Tibial artery (tissue), 4 donors: ENCODE results near the gene CRYGB.

ENCODE experiments used
- DNase-seq, 2 donors: peaks; one replicate each; pipeline ENCODE4 v3.0.0-alpha.2; 2019
- H3K27ac ChIP-seq, 2 donors: fragments of 200-600 bp; sonication (generic) in 1 of 2; 1 replicate in 1 of 2; 2 replicates in 1 of 2; pipeline ENCODE4 v1.5.1; 2018 to 2019; ENCODE audit warnings: mild to moderate bottlenecking in 1 of 2
- H3K27me3 ChIP-seq, 2 donors: fragments of 200-600 bp; sonication (generic) in 1 of 2; one replicate each; pipeline versions ENCODE4 v1.5.1 to v1.6.0; 2016 to 2019
- H3K36me3 ChIP-seq, 3 donors: fragments of 200-600 bp; sonication (generic) in 2 of 3; one replicate each; pipeline ENCODE4 v1.5.1; 2016 to 2019; ENCODE audit warnings: mild to moderate bottlenecking in 2 of 3
- H3K4me1 ChIP-seq, 4 donors: fragments of 200-600 bp; sonication (generic) in 2 of 4; 1 replicate in 3 of 4; 2 replicates in 1 of 4; pipeline ENCODE4 v1.5.1; 2016 to 2019
- H3K4me3 ChIP-seq, 2 donors: fragments of 200-600 bp; sonication (generic) in 1 of 2; 1 replicate in 1 of 2; 2 replicates in 1 of 2; pipeline ENCODE4 v1.5.1; 2018 to 2019; ENCODE audit warnings: mild to moderate bottlenecking in 2 of 2
- H3K9me3 ChIP-seq, 3 donors: fragments of 200-600 bp; sonication (generic) in 1 of 3; one replicate each; pipeline ENCODE4 v1.5.1; 2016 to 2019
- intact Hi-C: fragments of 100-400 bp; cut with DNase I; formaldehyde crosslinking; loops from one replicate; pipeline ENCODE4 v1.15.0; 2023; ENCODE audit warnings: low total_unique reads
- TF ChIP-seq, protein P1 (sequence below), 2 experiments: fragments of 200-600 bp in 1 of 2; fragments of 450-650 bp in 1 of 2; IDR thresholded peaks; one replicate each; pipeline ENCODE4 v1.5.1; 2017 to 2019; ENCODE audit warnings: antibody characterized with exemption in 2 of 2, mild to moderate bottlenecking in 1 of 2, moderate library complexity in 1 of 2

Gene CRYGB

DNA sequence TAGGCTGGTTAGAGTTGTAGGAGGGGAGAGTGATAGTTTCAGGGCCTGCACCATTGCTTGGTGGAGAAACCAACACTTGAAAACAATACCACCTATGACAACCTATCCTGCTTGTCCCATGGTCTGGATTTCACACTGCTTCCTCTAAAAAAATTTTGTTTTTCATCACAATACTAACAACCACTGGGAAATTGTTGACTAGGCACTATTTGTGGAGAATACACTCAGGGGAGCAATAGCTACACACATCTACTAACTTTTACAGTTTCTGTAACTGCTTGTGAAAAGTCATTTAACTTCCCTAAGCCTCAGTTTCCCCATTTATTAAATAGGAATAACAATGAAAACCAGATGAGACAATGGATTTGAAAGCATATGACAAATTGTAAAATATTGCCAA, 4.1 kb upstream of the CRYGB start:
- intact Hi-C loops = no loop called here
- H3K4me1 ChIP-seq = no peaks in the 10 kb centered on the region
- DNase-seq = no peak
- TF ChIP-seq, protein P1, sequence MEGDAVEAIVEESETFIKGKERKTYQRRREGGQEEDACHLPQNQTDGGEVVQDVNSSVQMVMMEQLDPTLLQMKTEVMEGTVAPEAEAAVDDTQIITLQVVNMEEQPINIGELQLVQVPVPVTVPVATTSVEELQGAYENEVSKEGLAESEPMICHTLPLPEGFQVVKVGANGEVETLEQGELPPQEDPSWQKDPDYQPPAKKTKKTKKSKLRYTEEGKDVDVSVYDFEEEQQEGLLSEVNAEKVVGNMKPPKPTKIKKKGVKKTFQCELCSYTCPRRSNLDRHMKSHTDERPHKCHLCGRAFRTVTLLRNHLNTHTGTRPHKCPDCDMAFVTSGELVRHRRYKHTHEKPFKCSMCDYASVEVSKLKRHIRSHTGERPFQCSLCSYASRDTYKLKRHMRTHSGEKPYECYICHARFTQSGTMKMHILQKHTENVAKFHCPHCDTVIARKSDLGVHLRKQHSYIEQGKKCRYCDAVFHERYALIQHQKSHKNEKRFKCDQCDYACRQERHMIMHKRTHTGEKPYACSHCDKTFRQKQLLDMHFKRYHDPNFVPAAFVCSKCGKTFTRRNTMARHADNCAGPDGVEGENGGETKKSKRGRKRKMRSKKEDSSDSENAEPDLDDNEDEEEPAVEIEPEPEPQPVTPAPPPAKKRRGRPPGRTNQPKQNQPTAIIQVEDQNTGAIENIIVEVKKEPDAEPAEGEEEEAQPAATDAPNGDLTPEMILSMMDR (IDR thresholded peaks at IDR 0.05) = no peak
- H3K27me3 ChIP-seq = no peaks in the 10 kb centered on the region
- no peak overlapping the region for H3K27ac ChIP-seq
- H3K4me3 ChIP-seq = no peak overlapping the region
- no peaks in the 10 kb centered on the region for H3K36me3 ChIP-seq
- H3K9me3 ChIP-seq = no peaks in the 10 kb centered on the region

DNA sequence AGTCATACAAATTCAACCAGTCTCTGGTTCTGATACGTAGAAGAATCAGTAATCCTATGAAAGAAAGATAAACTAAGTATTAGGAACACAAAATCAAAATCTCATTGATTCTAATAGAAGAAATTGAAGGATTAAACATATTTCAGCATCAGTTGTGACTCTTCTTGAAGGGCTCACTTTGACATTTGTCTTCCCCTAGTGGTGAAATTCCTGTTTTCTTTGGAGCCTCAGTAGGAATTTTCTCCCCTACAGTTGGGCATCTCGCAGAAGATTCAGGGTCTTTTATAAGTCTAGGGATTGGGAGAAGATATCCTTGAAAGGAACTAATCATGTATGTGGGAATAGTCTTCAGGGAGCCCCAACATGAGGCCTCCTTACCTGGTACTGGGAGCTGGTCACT, 2.8 kb upstream of the CRYGB start:
- no peaks in the 10 kb centered on the region for H3K27me3 ChIP-seq
- intact Hi-C loops = no loop called here
- H3K27ac ChIP-seq = no peak overlapping the region
- TF ChIP-seq, protein P1 (IDR thresholded peaks at IDR 0.05) = no peak
- H3K4me3 ChIP-seq = no peak overlapping the region
- no peaks in the 10 kb centered on the region for H3K9me3 ChIP-seq
- H3K4me1 ChIP-seq = no peaks in the 10 kb centered on the region
- no peak for DNase-seq
- H3K36me3 ChIP-seq = no peaks in the 10 kb centered on the region

DNA sequence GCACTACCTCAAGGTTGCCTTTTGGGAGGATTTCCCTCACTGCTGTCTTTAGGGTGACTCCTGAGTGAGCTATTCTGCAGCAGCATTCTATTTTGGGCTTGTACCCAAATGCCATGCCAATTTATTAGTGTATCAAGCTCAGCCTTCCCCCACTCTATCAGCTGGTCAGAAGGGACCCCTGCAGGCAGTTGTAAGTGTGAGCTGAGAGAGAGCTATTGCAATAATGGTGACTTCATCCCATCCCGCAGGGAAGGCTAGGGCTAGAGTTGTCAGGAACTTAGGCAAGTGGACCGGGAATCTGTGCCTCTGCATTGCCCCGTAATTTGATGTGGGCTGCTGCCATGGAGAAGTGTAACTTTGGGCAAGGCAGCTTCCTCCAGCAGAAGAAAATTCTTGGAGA, 1.8 kb upstream of the CRYGB start:
- intact Hi-C loops = no loop called here
- H3K4me1 ChIP-seq = no peaks in the 10 kb centered on the region
- H3K9me3 ChIP-seq = no peaks in the 10 kb centered on the region
- TF ChIP-seq, protein P1 (IDR thresholded peaks at IDR 0.05) = no peak
- no peak for DNase-seq
- H3K27ac ChIP-seq = no peak overlapping the region
- H3K36me3 ChIP-seq = no peaks in the 10 kb centered on the region
- no peak overlapping the region for H3K4me3 ChIP-seq
- no peaks in the 10 kb centered on the region for H3K27me3 ChIP-seq

DNA sequence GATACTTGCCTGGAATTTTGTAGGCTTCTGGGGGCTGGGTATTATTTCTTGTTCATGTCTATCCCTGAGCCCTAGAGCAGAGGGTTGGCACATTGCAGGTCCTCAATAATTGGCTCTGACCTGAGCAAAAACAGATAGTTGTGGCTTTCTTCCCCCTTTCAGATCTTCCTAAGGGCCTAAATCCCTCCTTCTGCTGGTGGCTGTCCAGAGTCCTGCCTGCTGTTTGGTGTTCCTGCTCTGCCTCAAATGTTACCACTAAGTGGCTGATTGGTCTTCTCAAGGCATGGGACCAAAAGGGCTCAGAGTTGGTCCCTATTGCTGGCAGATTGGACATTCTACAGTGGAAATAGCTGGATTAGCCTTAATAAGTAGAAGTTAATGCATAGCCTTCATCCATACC, 1.1 kb upstream of the CRYGB start:
- H3K4me3 ChIP-seq = no peak overlapping the region
- no peaks in the 10 kb centered on the region for H3K36me3 ChIP-seq
- no peaks in the 10 kb centered on the region for H3K4me1 ChIP-seq
- DNase-seq = no peak
- TF ChIP-seq, protein P1 (IDR thresholded peaks at IDR 0.05) = no peak
- no peak overlapping the region for H3K27ac ChIP-seq
- no peaks in the 10 kb centered on the region for H3K9me3 ChIP-seq
- intact Hi-C loops = no loop called here
- H3K27me3 ChIP-seq = no peaks in the 10 kb centered on the region

DNA sequence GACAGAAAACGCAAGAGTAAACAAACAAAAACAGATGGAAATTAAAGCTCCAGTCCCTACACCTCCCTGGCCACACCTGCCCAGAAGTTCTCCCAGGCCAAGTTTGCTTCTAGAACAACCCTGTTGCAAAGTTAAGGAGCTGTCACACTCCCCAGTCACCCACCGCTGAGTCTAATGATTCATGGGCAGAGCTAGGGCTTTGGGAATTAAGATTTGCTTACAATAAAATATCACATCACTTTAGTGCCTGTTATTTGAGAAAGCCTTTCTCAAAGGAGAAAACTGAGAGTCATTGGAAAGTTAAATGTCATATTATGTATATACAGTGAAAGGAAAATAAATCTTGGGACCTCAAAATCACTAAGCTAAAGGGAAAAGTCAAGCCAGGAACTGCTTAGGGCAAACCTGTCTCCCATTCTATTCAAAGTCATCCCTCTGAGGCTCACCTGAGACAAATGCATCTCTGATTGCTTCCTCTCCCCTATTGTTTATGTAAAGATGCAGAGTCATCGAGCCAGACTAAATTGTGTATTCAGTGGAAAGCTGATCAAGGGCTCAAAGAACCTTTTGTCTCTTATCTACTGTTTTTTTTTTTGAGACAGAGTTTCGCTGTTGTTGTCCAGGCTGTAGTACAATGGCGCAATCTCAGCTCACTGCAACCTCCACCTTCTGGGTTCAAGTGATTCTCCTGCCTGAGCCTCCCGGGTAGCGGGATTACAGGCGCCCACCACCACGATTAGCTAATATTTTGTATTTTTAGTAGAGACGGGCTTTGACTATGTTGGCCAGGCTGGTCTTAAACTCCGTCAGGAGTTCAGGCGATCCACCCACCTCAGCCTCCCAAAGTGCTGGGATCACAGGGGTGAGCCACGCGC, 2.8 kb downstream of the CRYGB start:
- no peak overlapping the region for H3K4me3 ChIP-seq
- TF ChIP-seq, protein P1 (IDR thresholded peaks at IDR 0.05) = no peak

More for the DNA sequence above, 2.8 kb downstream of the CRYGB start:
- Histone ChIP-seq H3K27me3 (no peaks in the 10 kb centered on the region), H3K9me3 (no peaks in the 10 kb centered on the region), H3K27ac (no peak overlapping the region), H3K36me3 (no peaks in the 10 kb centered on the region), H3K4me1 (no peaks in the 10 kb centered on the region)
- DNase-seq = no peak
- intact Hi-C loops = no loop called here
